C4-2B (cell line): Measurements from ENCODE around the gene SPOCK1.

Experiments
- H3K27ac ChIP-seq: fragments of 450-650 bp; 2 replicates; pipeline ENCODE4 v1.5.1; 2017
- CTCF ChIP-seq: fragments of 450-650 bp; conservative IDR thresholded peaks from 2 replicates; pipeline ENCODE4 v1.5.1; 2017; ENCODE audit warnings: mild to moderate bottlenecking
- ZFX ChIP-seq: fragments of 450-650 bp; IDR thresholded peaks from 2 replicates; pipeline ENCODE4 v1.6.1; 2017

SPOCK1 gene

GRCh38 chr5:137462265-137462590, 36.9 kb downstream of the SPOCK1 start:
- no peak overlapping the region for H3K27ac ChIP-seq

GRCh38 chr5:137461391-137462264, 37.5 kb downstream of the SPOCK1 start:
- no peak overlapping the region for H3K27ac ChIP-seq
- TF ChIP-seq CTCF (no peak), ZFX (no peak)

More at GRCh38 chr5:137462265-137462590, 36.9 kb downstream of the SPOCK1 start:
- TF ChIP-seq ZFX (no peak), CTCF (no peak)

GRCh38 chr5:137454671-137455070, 44.5 kb downstream of the SPOCK1 start:
- no peak overlapping the region for H3K27ac ChIP-seq

GRCh38 chr5:137453483-137454080, 45.5 kb downstream of the SPOCK1 start:
- H3K27ac ChIP-seq, result no peak overlapping the region
- TF ChIP-seq ZFX (no peak), CTCF (no peak)

More at GRCh38 chr5:137454671-137455070, 44.5 kb downstream of the SPOCK1 start:
- no peak for TF ChIP-seq CTCF
- TF ChIP-seq ZFX, result no peak

GRCh38 chr5:137450759-137451158, 48.4 kb downstream of the SPOCK1 start:
- no peak for TF ChIP-seq CTCF
- no peak for TF ChIP-seq ZFX
- H3K27ac ChIP-seq, result no peak overlapping the region

GRCh38 chr5:137448868-137449267, 50.3 kb downstream of the SPOCK1 start:
- TF ChIP-seq CTCF (no peak), ZFX (no peak)
- H3K27ac ChIP-seq, result no peak overlapping the region

- no peak for TF ChIP-seq CTCF
- no peak for TF ChIP-seq ZFX
Measured at GRCh38 chr5:137446615-137447014, 52.5 kb downstream of the SPOCK1 start.

More at GRCh38 chr5:137446615-137447014, 52.5 kb downstream of the SPOCK1 start:
- H3K27ac ChIP-seq, result no peak overlapping the region
